Stomach (tissue), 4 donors: ENCODE results near the gene FTO.

Experiments
- CTCF ChIP-seq, 7 experiments: fragments of 450-650 bp in 4 of 7; fragments of 200-600 bp in 3 of 7; sonication (generic) in 3 of 7; IDR thresholded peaks; one replicate each; pipeline ENCODE4 v1.5.1; 2016 to 2019; ENCODE audit warnings: antibody characterized with exemption in 7 of 7, control low read depth in 2 of 7, mild to moderate bottlenecking in 1 of 7
- POLR2AphosphoS5 ChIP-seq, 3 donors: sonication (generic); formaldehyde crosslinking; IDR thresholded peaks; one replicate each; pipeline ENCODE4 v1.6.1; 2016; ENCODE audit warnings: antibody characterized with exemption in 3 of 3

- TF ChIP-seq POLR2AphosphoS5 (IDR thresholded peaks at IDR 0.05) (no peak), CTCF (IDR thresholded peaks at IDR 0.05) (no peak)
These were observed 281.0 kb downstream of the FTO start for GRCh38 chr16:53984936-53985335.
